H9 (cell line): ENCODE data around the gene C1orf198. TPM values are rescaled to one million over a fixed set of nuclear protein-coding genes. Genes with fewer than 3 reads are reported as not detected.

Experiments used
- DNase-seq: peaks from one replicate; pipeline ENCODE4 v3.0.0-alpha.2; 2017
- H2AFZ ChIP-seq: one replicate; pipeline ENCODE4 v1.6.1; 2013; ENCODE audit warnings: mild to moderate bottlenecking, low read length, control low read depth, moderate library complexity
- H2AK5ac ChIP-seq: 2 replicates; pipeline ENCODE4 v1.6.1; 2013; ENCODE audit warnings: low read length, control low read depth, mixed read lengths; ENCODE audit not compliant: insufficient read length
- H2BK120ac ChIP-seq: one replicate; pipeline ENCODE4 v1.6.1; 2013; ENCODE audit warnings: low read depth, mild to moderate bottlenecking, low read length, control low read depth, inconsistent platforms; ENCODE audit not compliant: poor library complexity, severe bottlenecking
- H2BK12ac ChIP-seq: 2 replicates; pipeline ENCODE4 v1.6.1; 2013; ENCODE audit warnings: low read length, control low read depth, mixed read lengths, low read depth; ENCODE audit not compliant: insufficient read length
- H2BK15ac ChIP-seq: 2 replicates; pipeline ENCODE4 v1.6.1; 2013; ENCODE audit warnings: low read depth, low read length, control low read depth
- H2BK20ac ChIP-seq: one replicate; pipeline ENCODE4 v1.6.1; 2013; ENCODE audit warnings: low read depth, mild to moderate bottlenecking, low read length, control low read depth, inconsistent platforms; ENCODE audit not compliant: poor library complexity, severe bottlenecking
- H2BK5ac ChIP-seq: 2 replicates; pipeline ENCODE4 v1.6.1; 2013; ENCODE audit warnings: low read length, control low read depth, mixed read lengths; ENCODE audit not compliant: insufficient read length
- H3K14ac ChIP-seq: 2 replicates; pipeline ENCODE4 v1.6.1; 2013; ENCODE audit warnings: low read length, control low read depth; ENCODE audit not compliant: insufficient read depth
- H3K18ac ChIP-seq: 2 replicates; pipeline ENCODE4 v1.6.1; 2013; ENCODE audit warnings: low read depth, mild to moderate bottlenecking, mixed read lengths, low read length, control low read depth; ENCODE audit not compliant: insufficient read length
- H3K23ac ChIP-seq: 2 replicates; pipeline ENCODE4 v1.6.1; 2013; ENCODE audit warnings: low read length, control low read depth, mixed read lengths, low read depth; ENCODE audit not compliant: insufficient read length
- H3K23me2 ChIP-seq: 2 replicates; pipeline ENCODE4 v1.6.1; 2013; ENCODE audit warnings: low read depth, mild to moderate bottlenecking, mixed read lengths, low read length, control low read depth; ENCODE audit not compliant: insufficient read length, poor library complexity, severe bottlenecking
- H3K27ac ChIP-seq: 2 replicates; pipeline ENCODE4 v1.5.1; 2013; ENCODE audit warnings: low read length, control low read depth, mixed read lengths, low read depth; ENCODE audit not compliant: insufficient read length
- H3K27me3 ChIP-seq: 2 replicates; pipeline ENCODE4 v1.6.1; 2013; ENCODE audit warnings: low read length, control low read depth, inconsistent platforms; ENCODE audit not compliant: insufficient read depth
- H3K4ac ChIP-seq: 2 replicates; pipeline ENCODE4 v1.6.1; 2013; ENCODE audit warnings: low read depth, mild to moderate bottlenecking, control low read depth, inconsistent platforms, low read length, moderate library complexity
- H3K4me1 ChIP-seq: 2 replicates; pipeline ENCODE4 v1.6.1; 2013; ENCODE audit warnings: low read length, control low read depth, inconsistent platforms; ENCODE audit not compliant: insufficient read depth
- H3K4me2 ChIP-seq: 2 replicates; pipeline ENCODE4 v1.6.1; 2013; ENCODE audit warnings: low read length, control low read depth, mixed read lengths; ENCODE audit not compliant: insufficient read length, insufficient read depth
- H3K56ac ChIP-seq: 2 replicates; pipeline ENCODE4 v1.6.1; 2013; ENCODE audit warnings: low read depth, mild to moderate bottlenecking, mixed read lengths, low read length, control low read depth; ENCODE audit not compliant: insufficient read length
- H3K79me1 ChIP-seq: 2 replicates; pipeline ENCODE4 v1.6.1; 2013; ENCODE audit warnings: low read depth, mild to moderate bottlenecking, moderate library complexity, low read length, control low read depth, inconsistent platforms; ENCODE audit not compliant: insufficient read depth, poor library complexity, severe bottlenecking
- H3K79me2 ChIP-seq: 2 replicates; pipeline ENCODE4 v1.6.1; 2013; ENCODE audit warnings: low read length, control low read depth, inconsistent platforms; ENCODE audit not compliant: insufficient read depth
- H3K9ac ChIP-seq: 2 replicates; pipeline ENCODE4 v1.6.1; 2013; ENCODE audit warnings: low read length, control low read depth, mixed read lengths; ENCODE audit not compliant: insufficient read length; ENCODE audit errors: extremely low read depth
- H3K9me3 ChIP-seq: one replicate; pipeline ENCODE4 v1.6.1; 2013; ENCODE audit warnings: low read depth, low read length, inconsistent platforms; ENCODE audit not compliant: control insufficient read depth
- H3T11ph ChIP-seq: one replicate; pipeline ENCODE4 v1.6.1; 2013; ENCODE audit warnings: mild to moderate bottlenecking, low read length, control low read depth, inconsistent platforms
- H4K20me1 ChIP-seq: one replicate; pipeline ENCODE4 v1.6.1; 2013; ENCODE audit not compliant: control insufficient read depth, insufficient read length, insufficient read depth
- H4K5ac ChIP-seq: 2 replicates; pipeline ENCODE4 v1.6.1; 2013; ENCODE audit warnings: low read depth, mild to moderate bottlenecking, mixed read lengths, low read length, control low read depth; ENCODE audit not compliant: insufficient read length
- H4K8ac ChIP-seq: replicated peaks from 2 replicates; pipeline ENCODE4 v1.6.1; 2013; ENCODE audit warnings: low read length, control low read depth, mixed read lengths, low read depth; ENCODE audit not compliant: insufficient read length
- H4K91ac ChIP-seq: 2 replicates; pipeline ENCODE4 v1.6.1; 2013; ENCODE audit warnings: low read depth, mild to moderate bottlenecking, moderate library complexity, mixed read lengths, low read length, control low read depth; ENCODE audit not compliant: insufficient read length
- H3K27ac Mint-ChIP-seq, 3 experiments: 2 replicates in 2 of 3; 3 replicates in 1 of 3; pipeline ENCODE4 v1.8.0; 2020 to 2021; ENCODE audit warnings: mixed read lengths in 3 of 3, mild to moderate bottlenecking in 1 of 3, moderate library complexity in 1 of 3
- H3K27me3 Mint-ChIP-seq: 2 replicates; pipeline ENCODE4 v1.8.0; 2021; ENCODE audit warnings: low read depth, mild to moderate bottlenecking, moderate library complexity, mixed read lengths
- H3K36me3 Mint-ChIP-seq, 3 experiments: 2 replicates in 2 of 3; 3 replicates in 1 of 3; pipeline ENCODE4 v1.8.0; 2020 to 2021; ENCODE audit warnings: low read depth in 3 of 3, mixed read lengths in 3 of 3; ENCODE audit not compliant: insufficient read depth in 1 of 3
- H3K4me1 Mint-ChIP-seq, 2 experiments: 2 replicates each; pipeline ENCODE4 v1.8.0; 2020; ENCODE audit warnings: mixed read lengths in 2 of 2
- H3K4me3 Mint-ChIP-seq, 2 experiments: 2 replicates in 1 of 2; 3 replicates in 1 of 2; pipeline ENCODE4 v1.8.0; 2020 to 2021; ENCODE audit warnings: mild to moderate bottlenecking in 2 of 2, mixed read lengths in 2 of 2, moderate library complexity in 1 of 2
- H3K9me3 Mint-ChIP-seq, 2 experiments: 2 replicates in 1 of 2; 3 replicates in 1 of 2; pipeline ENCODE4 v1.8.0; 2020; ENCODE audit warnings: mild to moderate bottlenecking in 2 of 2, mixed read lengths in 2 of 2, moderate library complexity in 1 of 2
- WGBS: extraction: QIAGEN DNeasy Blood & Tissue Kit; methylation state at CpG from one replicate; pipeline ENCODE4 v1.1.7; 2013; ENCODE audit warnings: missing lambda C conversion rate, low lambda C conversion rate, mixed read lengths; ENCODE audit not compliant: insufficient read length; ENCODE audit errors: extremely low coverage; 5-methylcytosine and 5-hydroxymethylcytosine counted together
- total RNA-seq: library from RNA; stranded (reverse); gene quantifications from 2 replicates; pipeline ENCODE4 v1.2.1, GENCODE V29; 2021
- TF ChIP-seq, protein P1 (sequence below): fragments of 200-600 bp; sonication (generic); conservative IDR thresholded peaks from 3 replicates; pipeline ENCODE4 v1.8.0; 2021; ENCODE audit warnings: antibody characterized with exemption, mild to moderate bottlenecking

The C1orf198 gene
- total RNA-seq, 1 experiment from 2014 or later = 28.9 TPM

- Histone ChIP-seq H3K27ac (no peak overlapping the region), H3K4me2 (no peak overlapping the region), H3K18ac (no peak overlapping the region), H3K9me3 (no peaks in the 10 kb centered on the region), H3K23ac (no peak overlapping the region), H4K91ac (no peak overlapping the region), H3K27me3 (no peaks in the 10 kb centered on the region; the same call in 1 of the 2 replicates), H2BK15ac (no peak overlapping the region), H3T11ph (no peak overlapping the region), H2BK20ac (no peak overlapping the region), H4K8ac (no peak overlapping the region), H2AFZ (no peak overlapping the region), H2BK120ac (no peak overlapping the region), H3K23me2 (no peaks in the 10 kb centered on the region), H4K5ac (no peak overlapping the region), H3K4me1 (no peaks in the 10 kb centered on the region), H3K9ac (no peak overlapping the region), H3K79me2 (no peaks in the 10 kb centered on the region), H4K20me1 (no peaks in the 10 kb centered on the region), H3K14ac (no peak overlapping the region), H2AK5ac (no peak overlapping the region), H2BK12ac (no peak overlapping the region), H2BK5ac (no peak overlapping the region), H3K79me1 (no peaks in the 10 kb centered on the region), H3K56ac (no peak overlapping the region), H3K4ac (no peak overlapping the region)
- Mint-ChIP-seq H3K36me3 (no peaks in the 10 kb centered on the region), H3K27me3 (peaks cover 31% of the 10 kb centered on the region), H3K9me3 (no peaks in the 10 kb centered on the region), H3K27ac (no peak overlapping the region), H3K4me3 (no peak overlapping the region), H3K4me1 (peaks cover 0 to 2% of the 10 kb centered on the region in 2 experiments; a peak in 2 of 4 replicates)
- TF ChIP-seq, protein P1, sequence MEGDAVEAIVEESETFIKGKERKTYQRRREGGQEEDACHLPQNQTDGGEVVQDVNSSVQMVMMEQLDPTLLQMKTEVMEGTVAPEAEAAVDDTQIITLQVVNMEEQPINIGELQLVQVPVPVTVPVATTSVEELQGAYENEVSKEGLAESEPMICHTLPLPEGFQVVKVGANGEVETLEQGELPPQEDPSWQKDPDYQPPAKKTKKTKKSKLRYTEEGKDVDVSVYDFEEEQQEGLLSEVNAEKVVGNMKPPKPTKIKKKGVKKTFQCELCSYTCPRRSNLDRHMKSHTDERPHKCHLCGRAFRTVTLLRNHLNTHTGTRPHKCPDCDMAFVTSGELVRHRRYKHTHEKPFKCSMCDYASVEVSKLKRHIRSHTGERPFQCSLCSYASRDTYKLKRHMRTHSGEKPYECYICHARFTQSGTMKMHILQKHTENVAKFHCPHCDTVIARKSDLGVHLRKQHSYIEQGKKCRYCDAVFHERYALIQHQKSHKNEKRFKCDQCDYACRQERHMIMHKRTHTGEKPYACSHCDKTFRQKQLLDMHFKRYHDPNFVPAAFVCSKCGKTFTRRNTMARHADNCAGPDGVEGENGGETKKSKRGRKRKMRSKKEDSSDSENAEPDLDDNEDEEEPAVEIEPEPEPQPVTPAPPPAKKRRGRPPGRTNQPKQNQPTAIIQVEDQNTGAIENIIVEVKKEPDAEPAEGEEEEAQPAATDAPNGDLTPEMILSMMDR = no peak
- DNase-seq = no peak
- whole genome bisulfite sequencing = no CpG with 5 or more reads among the region's 5 CpGs
Observed at GRCh38 chr1:230794431-230794830, 73.9 kb downstream of the C1orf198 start.
